GM19238 (cell line): Measurements from ENCODE around the gene GAL3ST2.
"Not testable (repeated sequence)": the region's sequence is repeated elsewhere in the genome, so short reads cannot be mapped to it uniquely, and the experiment has no call there.

Source experiments
- DNase-seq: peaks from one replicate; pipeline ENCODE4 v3.0.0; 2011; ENCODE audit warnings: low spot score; ENCODE audit not compliant: insufficient read length

The GAL3ST2 gene

GRCh38 chr2:241806217-241806616 lies 29.6 kb downstream of the GAL3ST2 start:
- DNase-seq = not testable (repeated sequence)

- DNase-seq = no peak
Observed at GRCh38 chr2:241808051-241808720, 31.6 kb downstream of the GAL3ST2 start.

- DNase-seq = no peak
Observed at GRCh38 chr2:241808721-241809382, 32.2 kb downstream of the GAL3ST2 start, which contains the start of gene NEU4. Gene NEU4, plus strand, starts transcription at chr2:241809193. Its CDS starts 5,292 bp downstream, at chr2:241814485.

- no peak for DNase-seq
Observed at GRCh38 chr2:241809383-241810306, 33.0 kb downstream of the GAL3ST2 start.

GRCh38 chr2:241810307-241811200 lies 33.9 kb downstream of the GAL3ST2 start:
- DNase-seq = no peak

- DNase-seq = no peak
Observed at GRCh38 chr2:241811201-241811951, 34.8 kb downstream of the GAL3ST2 start.

- DNase-seq = no peak
Observed at GRCh38 chr2:241811952-241812729, 35.5 kb downstream of the GAL3ST2 start.

GRCh38 chr2:241812730-241813643 lies 36.4 kb downstream of the GAL3ST2 start:
- DNase-seq = no peak

- no peak for DNase-seq
Observed at GRCh38 chr2:241813644-241814392, 37.2 kb downstream of the GAL3ST2 start.

GRCh38 chr2:241814393-241814642 lies 37.7 kb downstream of the GAL3ST2 start:
- DNase-seq = no peak

- DNase-seq = no peak
Observed at GRCh38 chr2:241814643-241815476, 38.2 kb downstream of the GAL3ST2 start.

- no peak for DNase-seq
Observed at GRCh38 chr2:241815477-241816430, 39.1 kb downstream of the GAL3ST2 start.

- DNase-seq = no peak
Observed at GRCh38 chr2:241816431-241817121, 40.0 kb downstream of the GAL3ST2 start.

GRCh38 chr2:241817126-241817820 lies 40.7 kb downstream of the GAL3ST2 start:
- DNase-seq = no peak

GRCh38 chr2:241817821-241818215 lies 41.2 kb downstream of the GAL3ST2 start:
- DNase-seq = not testable (repeated sequence)
